GM04503 (cell line): ENCODE data around the gene ADAMTS3.

Experiments
- DNase-seq: peaks from one replicate; pipeline ENCODE4 v3.0.0-alpha.2; 2012; ENCODE audit warnings: low read depth

ADAMTS3 gene

GRCh38 chr4:72405417-72405816 lies 163.6 kb downstream of the ADAMTS3 start:
- no peak for DNase-seq

GRCh38 chr4:72397314-72397713 lies 171.7 kb downstream of the ADAMTS3 start:
- no peak for DNase-seq

- DNase-seq: no peak
Measured at GRCh38 chr4:72394012-72394663, 174.9 kb downstream of the ADAMTS3 start.

GRCh38 chr4:72391281-72391680 lies 177.7 kb downstream of the ADAMTS3 start:
- DNase-seq: no peak

GRCh38 chr4:72390409-72390808 lies 178.6 kb downstream of the ADAMTS3 start:
- no peak for DNase-seq

- DNase-seq: no peak
Measured at GRCh38 chr4:72388521-72388920, 180.5 kb downstream of the ADAMTS3 start.

- no peak for DNase-seq
Measured at GRCh38 chr4:72387959-72388358, 181.1 kb downstream of the ADAMTS3 start.

- DNase-seq: no peak
Measured at GRCh38 chr4:72383439-72383838, 185.6 kb downstream of the ADAMTS3 start.

- DNase-seq: no peak
Measured at GRCh38 chr4:72378901-72379300, 190.1 kb downstream of the ADAMTS3 start.

- peak; percentile 57 for DNase-seq
Measured at GRCh38 chr4:72377491-72378194, 191.4 kb downstream of the ADAMTS3 start.

- no peak for DNase-seq
Measured at GRCh38 chr4:72376901-72377300, 192.1 kb downstream of the ADAMTS3 start.

GRCh38 chr4:72375073-72375736 lies 193.8 kb downstream of the ADAMTS3 start:
- peak; percentile 84 for DNase-seq

GRCh38 chr4:72374159-72374558 lies 194.9 kb downstream of the ADAMTS3 start:
- DNase-seq: no peak

GRCh38 chr4:72366601-72367000 lies 202.4 kb downstream of the ADAMTS3 start:
- DNase-seq: no peak

GRCh38 chr4:72365981-72366380 lies 203.0 kb downstream of the ADAMTS3 start:
- DNase-seq: no peak

GRCh38 chr4:72365016-72365415 lies 204.0 kb downstream of the ADAMTS3 start:
- DNase-seq: no peak

GRCh38 chr4:72360075-72360474 lies 208.9 kb downstream of the ADAMTS3 start:
- DNase-seq: no peak

GRCh38 chr4:72358483-72358882 lies 210.5 kb downstream of the ADAMTS3 start:
- DNase-seq: no peak

- no peak for DNase-seq
Measured at GRCh38 chr4:72357908-72358307, 211.1 kb downstream of the ADAMTS3 start.

GRCh38 chr4:72352711-72353110 lies 216.3 kb downstream of the ADAMTS3 start:
- peak; percentile 79 for DNase-seq

- no peak for DNase-seq
Measured at GRCh38 chr4:72351521-72351920, 217.5 kb downstream of the ADAMTS3 start.

- DNase-seq: no peak
Measured at GRCh38 chr4:72348701-72349100, 220.3 kb downstream of the ADAMTS3 start.

- DNase-seq: no peak
Measured at GRCh38 chr4:72344418-72344817, 224.6 kb downstream of the ADAMTS3 start.
